ENCODE results near the gene ARMH3.

Gene ARMH3

DNA sequence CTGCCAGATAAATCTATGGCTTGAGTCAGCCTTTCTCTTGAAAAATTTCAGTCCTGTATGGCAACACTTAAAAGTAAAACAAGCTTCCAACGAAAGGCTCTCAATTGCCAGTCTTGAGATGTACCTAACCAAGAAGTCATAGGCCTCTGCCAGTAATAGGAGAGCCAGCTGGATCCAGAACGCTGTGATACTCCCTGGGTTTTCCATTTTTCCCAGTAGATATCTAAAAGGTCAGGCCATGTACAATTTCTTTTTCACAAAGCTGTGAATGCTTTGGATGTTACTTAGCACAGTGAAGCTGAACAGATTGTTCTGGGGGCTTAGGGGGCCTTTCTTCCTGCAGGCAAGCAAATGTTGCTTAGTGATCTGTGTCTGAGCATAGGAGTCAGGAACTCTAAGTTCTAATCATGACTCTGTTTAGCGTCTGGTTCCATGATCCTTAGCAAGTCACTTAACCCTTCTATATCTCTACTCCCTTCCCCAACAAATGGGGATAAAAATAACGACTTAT is 86.5 kb downstream of the ARMH3 start:
- Histone ChIP-seq H3K27ac (ENCODE audit: low read length) (no peak overlapping the region), H3K9ac (ENCODE audit: low read depth, low read length) (no peak overlapping the region), H3K4me3 (ENCODE audit: low read length) (no peak overlapping the region), H3K9me3 (ENCODE audit: insufficient read depth, low read depth, low read length) (no peaks in the 10 kb centered on the region), H3K27me3 (ENCODE audit: insufficient read depth, low read length) (no peaks in the 10 kb centered on the region), H3K36me3 (ENCODE audit: insufficient read depth, low read depth, low read length) (peaks cover 26% of the 10 kb centered on the region), H3K4me1 (ENCODE audit: insufficient read depth, low read length) (peaks cover 6% of the 10 kb centered on the region; the same call in 1 of the 2 replicates)

- H3K36me3 ChIP-seq (ENCODE audit: insufficient read depth, low read depth, low read length): peaks cover 26% of the 10 kb centered on the region
- H3K4me3 ChIP-seq (ENCODE audit: low read length): no peak overlapping the region
- H3K9ac ChIP-seq (ENCODE audit: low read depth, low read length): no peak overlapping the region
- no peak overlapping the region for H3K27ac ChIP-seq (ENCODE audit: low read length)
- H3K27me3 ChIP-seq (ENCODE audit: insufficient read depth, low read length): no peaks in the 10 kb centered on the region
- H3K9me3 ChIP-seq (ENCODE audit: insufficient read depth, low read depth, low read length): no peaks in the 10 kb centered on the region
- H3K4me1 ChIP-seq (ENCODE audit: insufficient read depth, low read length): peaks cover 3% of the 10 kb centered on the region; the same call in 1 of the 2 replicates
Observed at GRCh38 chr10:101968940-101969321, 87.0 kb downstream of the ARMH3 start.

DNA sequence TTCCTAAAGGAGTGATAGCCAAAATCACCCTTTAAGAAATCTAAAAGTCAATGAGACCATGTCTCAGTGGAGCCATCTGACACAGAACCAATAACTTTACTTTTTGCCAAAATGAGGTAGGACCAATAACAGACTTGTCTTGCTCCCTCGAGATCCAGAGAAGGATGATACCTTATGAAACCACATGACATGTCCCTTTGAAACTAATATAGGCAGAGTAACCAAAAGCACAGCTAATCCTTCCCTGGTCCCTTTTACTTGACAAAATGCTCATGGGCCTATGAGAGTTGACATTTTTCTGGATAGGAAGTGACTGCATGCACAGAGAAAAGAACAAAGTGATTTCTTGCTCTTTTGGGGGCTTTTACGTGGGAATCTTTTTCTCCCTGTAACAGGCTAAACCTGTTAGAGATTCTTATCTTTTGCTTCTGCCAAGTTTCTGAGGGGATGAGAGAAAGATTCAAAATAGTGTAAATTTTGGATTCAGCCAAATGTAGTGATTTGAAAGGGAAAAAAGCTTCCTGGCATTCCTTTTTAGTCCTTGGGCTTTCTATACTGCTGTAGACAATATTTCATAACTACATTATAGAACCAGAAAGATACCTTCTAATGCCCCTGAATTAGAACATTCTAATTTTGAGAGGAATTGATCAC is 87.6 kb downstream of the ARMH3 start:
- Histone ChIP-seq H3K4me1 (ENCODE audit: insufficient read depth, low read length) (peaks cover 3% of the 10 kb centered on the region; the same call in 1 of the 2 replicates), H3K9me3 (ENCODE audit: insufficient read depth, low read depth, low read length) (no peaks in the 10 kb centered on the region), H3K27ac (ENCODE audit: low read length) (no peak overlapping the region), H3K27me3 (ENCODE audit: insufficient read depth, low read length) (no peaks in the 10 kb centered on the region), H3K9ac (ENCODE audit: low read depth, low read length) (no peak overlapping the region), H3K36me3 (ENCODE audit: insufficient read depth, low read depth, low read length) (peaks cover 23% of the 10 kb centered on the region), H3K4me3 (ENCODE audit: low read length) (no peak overlapping the region)

GRCh38 chr10:101967713-101968112 is 88.3 kb downstream of the ARMH3 start:
- H3K36me3 ChIP-seq (ENCODE audit: insufficient read depth, low read depth, low read length): peaks cover 21% of the 10 kb centered on the region

DNA sequence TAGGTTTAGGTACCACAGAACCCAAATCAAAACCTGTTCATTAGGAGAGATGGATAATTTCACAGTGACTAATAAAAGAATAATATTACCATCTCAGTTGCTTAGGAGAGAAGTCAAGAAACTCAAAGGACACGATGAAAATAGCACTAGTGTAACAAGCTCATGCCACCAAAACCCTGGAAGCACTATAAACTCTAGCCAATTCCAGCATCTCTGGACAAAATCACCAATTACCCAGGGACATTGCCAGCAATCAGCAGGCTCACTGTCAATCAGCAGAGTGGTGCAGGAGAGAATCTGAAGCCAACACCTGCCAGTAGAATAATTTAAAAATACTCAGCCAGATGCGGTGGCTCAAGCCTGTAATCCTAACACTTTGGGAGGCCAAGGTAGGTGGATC is 88.9 kb downstream of the ARMH3 start:
- no peak overlapping the region for H3K27ac ChIP-seq (ENCODE audit: low read length)
- H3K9ac ChIP-seq (ENCODE audit: low read depth, low read length): no peak overlapping the region
- peaks cover 3% of the 10 kb centered on the region; the same call in 1 of the 2 replicates for H3K4me1 ChIP-seq (ENCODE audit: insufficient read depth, low read length)
- no peaks in the 10 kb centered on the region for H3K9me3 ChIP-seq (ENCODE audit: insufficient read depth, low read depth, low read length)
- H3K4me3 ChIP-seq (ENCODE audit: low read length): no peak overlapping the region
- peaks cover 15% of the 10 kb centered on the region for H3K36me3 ChIP-seq (ENCODE audit: insufficient read depth, low read depth, low read length)
- no peaks in the 10 kb centered on the region for H3K27me3 ChIP-seq (ENCODE audit: insufficient read depth, low read length)

More at GRCh38 chr10:101967713-101968112, 88.3 kb downstream of the ARMH3 start:
- Histone ChIP-seq H3K4me3 (ENCODE audit: low read length) (no peak overlapping the region), H3K27ac (ENCODE audit: low read length) (no peak overlapping the region), H3K27me3 (ENCODE audit: insufficient read depth, low read length) (no peaks in the 10 kb centered on the region), H3K9ac (ENCODE audit: low read depth, low read length) (no peak overlapping the region), H3K4me1 (ENCODE audit: insufficient read depth, low read length) (peaks cover 3% of the 10 kb centered on the region; the same call in 1 of the 2 replicates), H3K9me3 (ENCODE audit: insufficient read depth, low read depth, low read length) (no peaks in the 10 kb centered on the region)

GRCh38 chr10:101965075-101965765 is 90.8 kb downstream of the ARMH3 start:
- H3K4me1 ChIP-seq (ENCODE audit: insufficient read depth, low read length): peaks cover 3% of the 10 kb centered on the region; the same call in 1 of the 2 replicates
- no peak overlapping the region for H3K9ac ChIP-seq (ENCODE audit: low read depth, low read length)
- H3K36me3 ChIP-seq (ENCODE audit: insufficient read depth, low read depth, low read length): peaks cover 9% of the 10 kb centered on the region
- no peaks in the 10 kb centered on the region for H3K9me3 ChIP-seq (ENCODE audit: insufficient read depth, low read depth, low read length)
- H3K27me3 ChIP-seq (ENCODE audit: insufficient read depth, low read length): no peaks in the 10 kb centered on the region
- no peak overlapping the region for H3K27ac ChIP-seq (ENCODE audit: low read length)
- no peak overlapping the region for H3K4me3 ChIP-seq (ENCODE audit: low read length)

- Histone ChIP-seq H3K9me3 (ENCODE audit: insufficient read depth, low read depth, low read length) (no peaks in the 10 kb centered on the region), H3K27ac (ENCODE audit: low read length) (no peak overlapping the region), H3K4me3 (ENCODE audit: low read length) (no peak overlapping the region), H3K27me3 (ENCODE audit: insufficient read depth, low read length) (no peaks in the 10 kb centered on the region), H3K36me3 (ENCODE audit: insufficient read depth, low read depth, low read length) (no peaks in the 10 kb centered on the region), H3K4me1 (ENCODE audit: insufficient read depth, low read length) (no peaks in the 10 kb centered on the region), H3K9ac (ENCODE audit: low read depth, low read length) (no peak overlapping the region)
Observed at GRCh38 chr10:101961591-101962498, 94.1 kb downstream of the ARMH3 start.

DNA sequence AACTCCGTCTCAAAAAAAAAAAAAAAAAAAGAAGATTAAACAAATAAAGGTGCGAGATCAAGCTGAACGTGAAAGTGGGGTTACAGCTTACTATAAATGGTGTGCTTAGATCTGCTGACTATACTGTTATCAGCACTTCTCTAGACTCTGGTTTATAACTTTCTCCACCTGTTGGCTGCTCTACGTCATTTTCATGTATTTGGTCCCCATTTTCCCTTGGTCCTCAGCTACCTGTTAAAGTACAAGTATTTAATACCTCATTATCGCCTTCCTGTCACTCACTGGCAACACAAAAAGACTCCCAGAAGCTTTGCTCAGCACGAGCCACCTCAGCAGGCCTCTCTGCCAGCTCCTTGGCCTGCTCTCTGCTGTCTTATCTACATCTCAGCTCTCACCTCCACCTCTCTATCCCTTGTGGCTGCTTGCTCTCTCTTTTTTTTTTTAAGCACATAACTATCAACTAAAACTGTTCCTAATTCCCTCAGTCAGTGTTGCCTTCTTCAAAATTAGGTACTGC is 95.0 kb downstream of the ARMH3 start:
- H3K36me3 ChIP-seq (ENCODE audit: insufficient read depth, low read depth, low read length): 0 out of 2 replicates have a peak, but pooled peaks cover 6% of the 10 kb centered on the region
- H3K27me3 ChIP-seq (ENCODE audit: insufficient read depth, low read length): no peaks in the 10 kb centered on the region
- no peak overlapping the region for H3K4me3 ChIP-seq (ENCODE audit: low read length)
- H3K9ac ChIP-seq (ENCODE audit: low read depth, low read length): no peak overlapping the region
- H3K9me3 ChIP-seq (ENCODE audit: insufficient read depth, low read depth, low read length): no peaks in the 10 kb centered on the region
- no peaks in the 10 kb centered on the region for H3K4me1 ChIP-seq (ENCODE audit: insufficient read depth, low read length)
- H3K27ac ChIP-seq (ENCODE audit: low read length): no peak overlapping the region

- Histone ChIP-seq H3K9me3 (ENCODE audit: insufficient read depth, low read depth, low read length) (no peaks in the 10 kb centered on the region), H3K9ac (ENCODE audit: low read depth, low read length) (no peak overlapping the region), H3K27me3 (ENCODE audit: insufficient read depth, low read length) (no peaks in the 10 kb centered on the region), H3K4me3 (ENCODE audit: low read length) (no peak overlapping the region), H3K27ac (ENCODE audit: low read length) (no peak overlapping the region), H3K36me3 (ENCODE audit: insufficient read depth, low read depth, low read length) (0 out of 2 replicates have a peak, but pooled peaks cover 13% of the 10 kb centered on the region), H3K4me1 (ENCODE audit: insufficient read depth, low read length) (no peaks in the 10 kb centered on the region)
Observed at GRCh38 chr10:101959346-101959916, 96.5 kb downstream of the ARMH3 start.

DNA sequence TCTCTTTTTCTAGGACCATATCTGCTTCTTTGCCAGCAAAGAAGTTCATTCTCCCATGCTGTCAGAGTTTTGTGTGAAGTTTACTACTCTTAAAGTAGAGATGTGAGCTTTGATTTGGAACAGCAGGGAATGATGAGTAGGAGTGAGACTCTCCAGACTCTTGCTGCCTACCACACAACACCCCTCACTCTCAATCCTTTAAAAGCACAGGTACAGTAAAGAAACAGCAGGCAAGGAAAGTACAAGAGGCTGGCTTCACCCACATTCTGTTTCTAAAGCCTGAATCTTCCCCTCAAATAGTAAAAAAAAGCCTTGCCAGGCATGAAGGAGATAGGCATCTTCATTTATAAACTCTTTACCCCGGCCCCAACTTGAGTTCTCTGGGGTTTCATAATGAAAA is 97.3 kb downstream of the ARMH3 start:
- Histone ChIP-seq H3K27ac (ENCODE audit: low read length) (no peak overlapping the region), H3K9me3 (ENCODE audit: insufficient read depth, low read depth, low read length) (no peaks in the 10 kb centered on the region), H3K36me3 (ENCODE audit: insufficient read depth, low read depth, low read length) (0 out of 2 replicates have a peak, but pooled peaks cover 20% of the 10 kb centered on the region), H3K27me3 (ENCODE audit: insufficient read depth, low read length) (no peaks in the 10 kb centered on the region), H3K4me3 (ENCODE audit: low read length) (no peak overlapping the region), H3K9ac (ENCODE audit: low read depth, low read length) (no peak overlapping the region), H3K4me1 (ENCODE audit: insufficient read depth, low read length) (no peaks in the 10 kb centered on the region)

DNA sequence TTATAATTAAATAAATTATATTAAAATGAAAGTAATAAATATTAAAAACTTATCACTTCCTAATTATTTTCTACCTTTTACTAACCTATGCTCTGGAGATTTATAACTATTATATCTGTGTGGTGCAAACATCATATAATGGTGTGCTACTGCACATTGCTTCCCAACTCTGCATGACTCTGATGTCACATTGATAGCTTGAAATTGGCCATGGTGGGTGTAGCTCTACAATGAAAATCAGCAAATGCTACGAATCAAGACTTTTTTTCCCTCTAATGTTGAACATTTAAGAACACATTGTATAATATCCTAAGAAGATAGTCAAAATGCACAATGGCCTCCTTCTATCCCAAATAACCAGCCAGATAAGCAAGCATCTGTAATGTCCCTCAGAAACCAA is 99.1 kb downstream of the ARMH3 start:
- H3K27me3 ChIP-seq (ENCODE audit: insufficient read depth, low read length): no peaks in the 10 kb centered on the region
- no peak overlapping the region for H3K4me3 ChIP-seq (ENCODE audit: low read length)
- 0 out of 2 replicates have a peak, but pooled peaks cover 21% of the 10 kb centered on the region for H3K36me3 ChIP-seq (ENCODE audit: insufficient read depth, low read depth, low read length)
- no peaks in the 10 kb centered on the region for H3K4me1 ChIP-seq (ENCODE audit: insufficient read depth, low read length)
- no peak overlapping the region for H3K9ac ChIP-seq (ENCODE audit: low read depth, low read length)
- H3K9me3 ChIP-seq (ENCODE audit: insufficient read depth, low read depth, low read length): no peaks in the 10 kb centered on the region
- H3K27ac ChIP-seq (ENCODE audit: low read length): no peak overlapping the region

Data from iPS-20b (cell line).